ENCODE results near the gene ONECUT1. TPM values are rescaled to one million over a fixed set of nuclear protein-coding genes. Genes with fewer than 3 reads are reported as not detected.

ONECUT1 gene
- total and polyA plus RNA-seq, 10 of the 15 experiments (the other 5 are each of a cell fraction or from before 2014, with no cell fraction given) = 0.28 TPM; not detected in 9

- no peaks in the 10 kb centered on the region; the same call in 1 of the 2 replicates for H3K4me1 ChIP-seq (ENCODE audit: control insufficient read depth, insufficient read depth, low read length)
- ATAC-seq (no peak), FAIRE-seq (no peak), DNase-seq (ENCODE audit: low read depth, low spot score) (no peak)
- no peak overlapping the region for H3K27ac ChIP-seq (ENCODE audit: control insufficient read depth, insufficient read depth)
- ChIA-PET POLR2A (no interaction called here), RAD21 (ENCODE audit: unreplicated experiment) (no interaction called here), CTCF (no interaction called here), SMC1A (ENCODE audit: uncharacterized antibody, unreplicated experiment) (no interaction called here)
- TF ChIP-seq RB1 (IDR thresholded peaks at IDR 0.05; ENCODE audit: borderline replicate concordance) = no peak
- no peak for TF ChIP-seq MAX (IDR thresholded peaks at IDR 0.05; ENCODE audit: low read depth, low read length)
- TF ChIP-seq SREBF2 (IDR thresholded peaks at IDR 0.05; ENCODE audit: low read length) = no peak
- TF ChIP-seq EGR1 (IDR thresholded peaks at IDR 0.05; ENCODE audit: borderline replicate concordance in 1 of 2, low read depth in 2 of 2, low read length in 2 of 2) = no peak
- TF ChIP-seq, protein P1, sequence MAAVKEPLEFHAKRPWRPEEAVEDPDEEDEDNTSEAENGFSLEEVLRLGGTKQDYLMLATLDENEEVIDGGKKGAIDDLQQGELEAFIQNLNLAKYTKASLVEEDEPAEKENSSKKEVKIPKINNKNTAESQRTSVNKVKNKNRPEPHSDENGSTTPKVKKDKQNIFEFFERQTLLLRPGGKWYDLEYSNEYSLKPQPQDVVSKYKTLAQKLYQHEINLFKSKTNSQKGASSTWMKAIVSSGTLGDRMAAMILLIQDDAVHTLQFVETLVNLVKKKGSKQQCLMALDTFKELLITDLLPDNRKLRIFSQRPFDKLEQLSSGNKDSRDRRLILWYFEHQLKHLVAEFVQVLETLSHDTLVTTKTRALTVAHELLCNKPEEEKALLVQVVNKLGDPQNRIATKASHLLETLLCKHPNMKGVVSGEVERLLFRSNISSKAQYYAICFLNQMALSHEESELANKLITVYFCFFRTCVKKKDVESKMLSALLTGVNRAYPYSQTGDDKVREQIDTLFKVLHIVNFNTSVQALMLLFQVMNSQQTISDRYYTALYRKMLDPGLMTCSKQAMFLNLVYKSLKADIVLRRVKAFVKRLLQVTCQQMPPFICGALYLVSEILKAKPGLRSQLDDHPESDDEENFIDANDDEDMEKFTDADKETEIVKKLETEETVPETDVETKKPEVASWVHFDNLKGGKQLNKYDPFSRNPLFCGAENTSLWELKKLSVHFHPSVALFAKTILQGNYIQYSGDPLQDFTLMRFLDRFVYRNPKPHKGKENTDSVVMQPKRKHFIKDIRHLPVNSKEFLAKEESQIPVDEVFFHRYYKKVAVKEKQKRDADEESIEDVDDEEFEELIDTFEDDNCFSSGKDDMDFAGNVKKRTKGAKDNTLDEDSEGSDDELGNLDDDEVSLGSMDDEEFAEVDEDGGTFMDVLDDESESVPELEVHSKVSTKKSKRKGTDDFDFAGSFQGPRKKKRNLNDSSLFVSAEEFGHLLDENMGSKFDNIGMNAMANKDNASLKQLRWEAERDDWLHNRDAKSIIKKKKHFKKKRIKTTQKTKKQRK (IDR thresholded peaks at IDR 0.05; ENCODE audit: low read depth, low read length) = no peak
- no peak for TF ChIP-seq IKZF2 (IDR thresholded peaks at IDR 0.05)
- no peak for TF ChIP-seq TBL1XR1 (IDR thresholded peaks at IDR 0.05; ENCODE audit: low read depth, low read length)
- no peak for TF ChIP-seq E2F8 (IDR thresholded peaks at IDR 0.05; ENCODE audit: low read depth, partially characterized antibody)
- TF ChIP-seq SUZ12 (IDR thresholded peaks at IDR 0.05; ENCODE audit: unreplicated experiment) = peak; percentile 30
- no peak for TF ChIP-seq IKZF1 (conservative IDR thresholded peaks at IDR 0.05)
- TF ChIP-seq, protein P2, sequence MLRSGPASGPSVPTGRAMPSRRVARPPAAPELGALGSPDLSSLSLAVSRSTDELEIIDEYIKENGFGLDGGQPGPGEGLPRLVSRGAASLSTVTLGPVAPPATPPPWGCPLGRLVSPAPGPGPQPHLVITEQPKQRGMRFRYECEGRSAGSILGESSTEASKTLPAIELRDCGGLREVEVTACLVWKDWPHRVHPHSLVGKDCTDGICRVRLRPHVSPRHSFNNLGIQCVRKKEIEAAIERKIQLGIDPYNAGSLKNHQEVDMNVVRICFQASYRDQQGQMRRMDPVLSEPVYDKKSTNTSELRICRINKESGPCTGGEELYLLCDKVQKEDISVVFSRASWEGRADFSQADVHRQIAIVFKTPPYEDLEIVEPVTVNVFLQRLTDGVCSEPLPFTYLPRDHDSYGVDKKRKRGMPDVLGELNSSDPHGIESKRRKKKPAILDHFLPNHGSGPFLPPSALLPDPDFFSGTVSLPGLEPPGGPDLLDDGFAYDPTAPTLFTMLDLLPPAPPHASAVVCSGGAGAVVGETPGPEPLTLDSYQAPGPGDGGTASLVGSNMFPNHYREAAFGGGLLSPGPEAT (IDR thresholded peaks at IDR 0.05; ENCODE audit: low read depth) = no peak
- 0 out of 2 replicates have a peak, but pooled peaks have one; percentile 27 for TF ChIP-seq EZH2 (IDR thresholded peaks at IDR 0.05; ENCODE audit: borderline replicate concordance, control insufficient read depth, low read depth, low read length)
- no peak overlapping the region for H3K4me2 ChIP-seq (ENCODE audit: control insufficient read depth, insufficient read depth)
- BruUV-seq (replicated peaks) = no TSS peak
- intact Hi-C loops (cut with micrococcal nuclease; ENCODE audit: unreplicated experiment) (no loop called here), in situ Hi-C loops (cut with MboI) (no loop called here)
- no peaks in the 10 kb centered on the region for H4K20me1 ChIP-seq (ENCODE audit: control insufficient read depth, insufficient read depth)
- H2AFZ ChIP-seq (ENCODE audit: control insufficient read depth, low read depth, low read length) = no peak overlapping the region
- no peaks in the 10 kb centered on the region for H3K36me3 ChIP-seq (ENCODE audit: control insufficient read depth in 2 of 2, insufficient read depth in 2 of 2, low read length in 1 of 2)
- 27% methylated on average over 30 of the region's 31 CpGs for WGBS (ENCODE audit: insufficient coverage, insufficient replicate concordance, low lambda C conversion rate, missing lambda C conversion rate)
- no peak overlapping the region for H3K9ac ChIP-seq (ENCODE audit: control insufficient read depth, insufficient read depth, low read length)
- H3K27me3 ChIP-seq (replicated peaks in 1 of 2; ENCODE audit: control insufficient read depth in 2 of 2, insufficient read depth in 2 of 2, low read length in 1 of 2) = peaks cover 35 to 44% of the 10 kb centered on the region in 2 experiments
- no peak overlapping the region for H3K4me3 ChIP-seq
- H3K9me3 ChIP-seq (replicated peaks; ENCODE audit: control insufficient read depth, insufficient read depth, low read length) = no peaks in the 10 kb centered on the region; the same call in 2 of the 3 replicates
- no peaks in the 10 kb centered on the region for H3K79me2 ChIP-seq (ENCODE audit: control insufficient read depth, insufficient read depth, low read length)
These were observed 5.5 kb upstream of the ONECUT1 start for GRCh38 chr15:52795464-52796227.
